Stimulated activated CD8-positive, alpha-beta memory T cell treated with anti-CD3 and anti-CD28 coated beads, Interleukin-15, amount 100 ng/mL, for 1 hour (primary cell): ENCODE data around the gene RIPK3.
"Not testable (repeated sequence)": the region's sequence is repeated elsewhere in the genome, so short reads cannot be mapped to it uniquely, and the experiment has no call there.

Experiments used
- DNase-seq: peaks from one replicate; pipeline ENCODE4 v3.0.0-alpha.2; 2020; ENCODE audit warnings: low read depth

Gene RIPK3

GRCh38 chr14:24339284-24340151, at the start of gene RIPK3:
TSS of gene RIPK3 (minus strand) at chr14:24339991. CDS start at chr14:24339826, 165 bp downstream.
- DNase-seq = peak; percentile 50

- no peak for DNase-seq
These were observed 49.5 kb upstream of the RIPK3 start for GRCh38 chr14:24389226-24389848.

GRCh38 chr14:24388474-24389179, 48.8 kb upstream of the RIPK3 start:
- no peak for DNase-seq

- DNase-seq = not testable (repeated sequence)
These were observed 47.8 kb upstream of the RIPK3 start for GRCh38 chr14:24387579-24387978.

- DNase-seq = no peak
These were observed 47.2 kb upstream of the RIPK3 start for GRCh38 chr14:24387009-24387345.

- DNase-seq = no peak
These were observed 45.7 kb upstream of the RIPK3 start for GRCh38 chr14:24385524-24385923.

- no peak for DNase-seq
These were observed 44.4 kb upstream of the RIPK3 start for GRCh38 chr14:24384169-24384568.

GRCh38 chr14:24382064-24382371, 42.2 kb upstream of the RIPK3 start:
- DNase-seq = no peak

GRCh38 chr14:24381363-24382063, 41.7 kb upstream of the RIPK3 start:
- no peak for DNase-seq

GRCh38 chr14:24379907-24380730, 40.3 kb upstream of the RIPK3 start:
- DNase-seq = no peak

GRCh38 chr14:24378981-24379906, 39.5 kb upstream of the RIPK3 start:
- no peak for DNase-seq

- no peak for DNase-seq
These were observed 38.5 kb upstream of the RIPK3 start for GRCh38 chr14:24378327-24378726.

GRCh38 chr14:24377657-24378056, 37.9 kb upstream of the RIPK3 start:
- no peak for DNase-seq

- DNase-seq = no peak
These were observed 37.3 kb upstream of the RIPK3 start for GRCh38 chr14:24377126-24377525.

- no peak for DNase-seq
These were observed 36.8 kb upstream of the RIPK3 start for GRCh38 chr14:24376448-24377070.

GRCh38 chr14:24372701-24373416, 33.1 kb upstream of the RIPK3 start:
- no peak for DNase-seq

- DNase-seq = not testable (repeated sequence)
These were observed 31.8 kb upstream of the RIPK3 start for GRCh38 chr14:24371605-24372004.

- no peak for DNase-seq
These were observed 31.0 kb upstream of the RIPK3 start for GRCh38 chr14:24370748-24371147.
